ENCODE measurements around the gene HIP1. TPM values are rescaled to one million over a fixed set of nuclear protein-coding genes. Genes with fewer than 3 reads are reported as not detected.

Gene HIP1
- total and polyA plus RNA-seq, 2 of the 13 experiments (the other 11 are each of a cell fraction or from before 2014, with no cell fraction given), result 4.5 to 6.2 TPM

DNA sequence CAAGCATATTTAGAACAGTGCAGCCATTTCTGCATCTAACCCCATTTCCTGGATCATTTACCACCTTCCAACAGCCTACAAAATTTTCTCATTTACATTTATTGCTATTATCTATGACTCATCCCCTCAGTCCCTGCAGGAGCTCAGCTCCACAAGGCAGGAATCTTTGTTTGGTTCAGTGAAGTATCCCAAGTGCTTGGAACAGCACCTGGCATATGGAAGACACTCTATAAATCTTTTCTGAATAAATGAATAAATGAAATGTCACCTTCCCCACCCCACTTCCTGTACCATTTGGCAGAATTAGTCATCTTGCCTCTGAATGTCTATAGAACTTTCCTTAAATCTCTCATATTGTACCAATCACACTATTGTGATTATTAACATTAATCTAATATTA lies 110.7 kb downstream of the HIP1 start:
- intact Hi-C loops (cut with micrococcal nuclease; ENCODE audit: unreplicated experiment) (no loop called here), in situ Hi-C loops (cut with HindIII; ENCODE audit: extremely low pct_ligation_motif_present, low pct_unique_long_range_greater_than_20kb) (no loop called here)
- BruUV-seq (replicated peaks), result no TSS peak
- peaks cover 6% of the 10 kb centered on the region; the same call in 1 of the 2 replicates for H3K4me1 ChIP-seq (ENCODE audit: insufficient read depth, low read length)
- DNase-seq (ENCODE audit: low spot score) (no peak), ATAC-seq (no peak), FAIRE-seq (no peak)
- H3K9ac ChIP-seq (ENCODE audit: insufficient read depth, low read depth, low read length), result no peak overlapping the region
- no peak overlapping the region for H3K4me2 ChIP-seq (ENCODE audit: low read depth, low read length)
- no peak overlapping the region for H3K27ac ChIP-seq (ENCODE audit: extremely low read length, insufficient read depth, low read length)
- H3K4me3 ChIP-seq (replicated peaks in 1 of 3; ENCODE audit: insufficient read depth in 1 of 3, low read depth in 2 of 3, low read length in 3 of 3), result no peak overlapping the region
- H3K79me2 ChIP-seq (ENCODE audit: insufficient read depth, low read length), result no peaks in the 10 kb centered on the region
- CTCF ChIA-PET (ENCODE audit: low intra/inter-chr PET ratio, low total read pairs), result no interaction called here
- H4K20me1 ChIP-seq (ENCODE audit: insufficient read depth, low read length), result no peaks in the 10 kb centered on the region
- H3K27me3 ChIP-seq (ENCODE audit: control insufficient read depth in 1 of 2, insufficient read depth in 2 of 2, low read length in 2 of 2), result no peaks in the 10 kb centered on the region; a peak in 1 of 5 replicates
- POLR2A ChIA-PET, result no interaction called here
- no peak overlapping the region for H2AFZ ChIP-seq (ENCODE audit: low read length)
- H3K9me3 ChIP-seq (ENCODE audit: low read length), result no peaks in the 10 kb centered on the region
- no peaks in the 10 kb centered on the region for H3K36me3 ChIP-seq (replicated peaks in 1 of 2; ENCODE audit: control insufficient read depth in 1 of 2, insufficient read depth in 2 of 2, low read length in 2 of 2)
- TF ChIP-seq SATB2 (CRISPR knock-in tag; IDR thresholded peaks at IDR 0.05) (no peak), PHF21A (CRISPR knock-in tag; IDR thresholded peaks at IDR 0.05) (no peak), NFIC (IDR thresholded peaks at IDR 0.05; ENCODE audit: low read length) (no peak), ZNF567 (CRISPR knock-in tag; IDR thresholded peaks at IDR 0.05; ENCODE audit: borderline replicate concordance) (no peak), ZNF260 (CRISPR knock-in tag; IDR thresholded peaks at IDR 0.05; ENCODE audit: borderline replicate concordance, low read depth) (no peak), DPF2 (CRISPR knock-in tag; IDR thresholded peaks at IDR 0.05; ENCODE audit: borderline replicate concordance, low read depth) (no peak), TMF1 (CRISPR knock-in tag; IDR thresholded peaks at IDR 0.05; ENCODE audit: low read depth) (no peak), MBNL3 (CRISPR knock-in tag; conservative IDR thresholded peaks at IDR 0.05) (no peak), EED (CRISPR knock-in tag; IDR thresholded peaks at IDR 0.05) (no peak)
- TF ChIP-seq, protein P1, sequence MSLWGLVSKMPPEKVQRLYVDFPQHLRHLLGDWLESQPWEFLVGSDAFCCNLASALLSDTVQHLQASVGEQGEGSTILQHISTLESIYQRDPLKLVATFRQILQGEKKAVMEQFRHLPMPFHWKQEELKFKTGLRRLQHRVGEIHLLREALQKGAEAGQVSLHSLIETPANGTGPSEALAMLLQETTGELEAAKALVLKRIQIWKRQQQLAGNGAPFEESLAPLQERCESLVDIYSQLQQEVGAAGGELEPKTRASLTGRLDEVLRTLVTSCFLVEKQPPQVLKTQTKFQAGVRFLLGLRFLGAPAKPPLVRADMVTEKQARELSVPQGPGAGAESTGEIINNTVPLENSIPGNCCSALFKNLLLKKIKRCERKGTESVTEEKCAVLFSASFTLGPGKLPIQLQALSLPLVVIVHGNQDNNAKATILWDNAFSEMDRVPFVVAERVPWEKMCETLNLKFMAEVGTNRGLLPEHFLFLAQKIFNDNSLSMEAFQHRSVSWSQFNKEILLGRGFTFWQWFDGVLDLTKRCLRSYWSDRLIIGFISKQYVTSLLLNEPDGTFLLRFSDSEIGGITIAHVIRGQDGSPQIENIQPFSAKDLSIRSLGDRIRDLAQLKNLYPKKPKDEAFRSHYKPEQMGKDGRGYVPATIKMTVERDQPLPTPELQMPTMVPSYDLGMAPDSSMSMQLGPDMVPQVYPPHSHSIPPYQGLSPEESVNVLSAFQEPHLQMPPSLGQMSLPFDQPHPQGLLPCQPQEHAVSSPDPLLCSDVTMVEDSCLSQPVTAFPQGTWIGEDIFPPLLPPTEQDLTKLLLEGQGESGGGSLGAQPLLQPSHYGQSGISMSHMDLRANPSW (CRISPR knock-in tag; IDR thresholded peaks at IDR 0.05; ENCODE audit: borderline replicate concordance), result no peak
- TF ChIP-seq, protein P2, sequence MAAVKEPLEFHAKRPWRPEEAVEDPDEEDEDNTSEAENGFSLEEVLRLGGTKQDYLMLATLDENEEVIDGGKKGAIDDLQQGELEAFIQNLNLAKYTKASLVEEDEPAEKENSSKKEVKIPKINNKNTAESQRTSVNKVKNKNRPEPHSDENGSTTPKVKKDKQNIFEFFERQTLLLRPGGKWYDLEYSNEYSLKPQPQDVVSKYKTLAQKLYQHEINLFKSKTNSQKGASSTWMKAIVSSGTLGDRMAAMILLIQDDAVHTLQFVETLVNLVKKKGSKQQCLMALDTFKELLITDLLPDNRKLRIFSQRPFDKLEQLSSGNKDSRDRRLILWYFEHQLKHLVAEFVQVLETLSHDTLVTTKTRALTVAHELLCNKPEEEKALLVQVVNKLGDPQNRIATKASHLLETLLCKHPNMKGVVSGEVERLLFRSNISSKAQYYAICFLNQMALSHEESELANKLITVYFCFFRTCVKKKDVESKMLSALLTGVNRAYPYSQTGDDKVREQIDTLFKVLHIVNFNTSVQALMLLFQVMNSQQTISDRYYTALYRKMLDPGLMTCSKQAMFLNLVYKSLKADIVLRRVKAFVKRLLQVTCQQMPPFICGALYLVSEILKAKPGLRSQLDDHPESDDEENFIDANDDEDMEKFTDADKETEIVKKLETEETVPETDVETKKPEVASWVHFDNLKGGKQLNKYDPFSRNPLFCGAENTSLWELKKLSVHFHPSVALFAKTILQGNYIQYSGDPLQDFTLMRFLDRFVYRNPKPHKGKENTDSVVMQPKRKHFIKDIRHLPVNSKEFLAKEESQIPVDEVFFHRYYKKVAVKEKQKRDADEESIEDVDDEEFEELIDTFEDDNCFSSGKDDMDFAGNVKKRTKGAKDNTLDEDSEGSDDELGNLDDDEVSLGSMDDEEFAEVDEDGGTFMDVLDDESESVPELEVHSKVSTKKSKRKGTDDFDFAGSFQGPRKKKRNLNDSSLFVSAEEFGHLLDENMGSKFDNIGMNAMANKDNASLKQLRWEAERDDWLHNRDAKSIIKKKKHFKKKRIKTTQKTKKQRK (IDR thresholded peaks at IDR 0.05; ENCODE audit: low read length), result no peak
- TF ChIP-seq, protein P3, sequence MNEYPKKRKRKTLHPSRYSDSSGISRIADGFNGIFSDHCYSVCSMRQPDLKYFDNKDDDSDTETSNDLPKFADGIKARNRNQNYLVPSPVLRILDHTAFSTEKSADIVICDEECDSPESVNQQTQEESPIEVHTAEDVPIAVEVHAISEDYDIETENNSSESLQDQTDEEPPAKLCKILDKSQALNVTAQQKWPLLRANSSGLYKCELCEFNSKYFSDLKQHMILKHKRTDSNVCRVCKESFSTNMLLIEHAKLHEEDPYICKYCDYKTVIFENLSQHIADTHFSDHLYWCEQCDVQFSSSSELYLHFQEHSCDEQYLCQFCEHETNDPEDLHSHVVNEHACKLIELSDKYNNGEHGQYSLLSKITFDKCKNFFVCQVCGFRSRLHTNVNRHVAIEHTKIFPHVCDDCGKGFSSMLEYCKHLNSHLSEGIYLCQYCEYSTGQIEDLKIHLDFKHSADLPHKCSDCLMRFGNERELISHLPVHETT (CRISPR knock-in tag; conservative IDR thresholded peaks at IDR 0.05), result no peak
- TF ChIP-seq, protein P4, sequence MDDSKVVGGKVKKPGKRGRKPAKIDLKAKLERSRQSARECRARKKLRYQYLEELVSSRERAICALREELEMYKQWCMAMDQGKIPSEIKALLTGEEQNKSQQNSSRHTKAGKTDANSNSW (CRISPR knock-in tag; IDR thresholded peaks at IDR 0.05; ENCODE audit: borderline replicate concordance), result no peak
- TF ChIP-seq, protein P5, sequence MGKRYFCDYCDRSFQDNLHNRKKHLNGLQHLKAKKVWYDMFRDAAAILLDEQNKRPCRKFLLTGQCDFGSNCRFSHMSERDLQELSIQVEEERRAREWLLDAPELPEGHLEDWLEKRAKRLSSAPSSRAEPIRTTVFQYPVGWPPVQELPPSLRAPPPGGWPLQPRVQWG (CRISPR knock-in tag; IDR thresholded peaks at IDR 0.05; ENCODE audit: borderline replicate concordance, low read depth), result no peak

All from HepG2 (cell line).